Loucy (cell line): ENCODE results near the gene PCNT.

Experiments used
- H2AFZ ChIP-seq: fragments of 200-600 bp; sonication (generic); 2 replicates; pipeline ENCODE4 v1.6.0; 2016; ENCODE audit warnings: antibody characterized with exemption, mild to moderate bottlenecking, low read length, moderate library complexity
- H3F3A ChIP-seq: fragments of 200-600 bp; 2 replicates; pipeline ENCODE4 v1.6.0; 2016; ENCODE audit warnings: antibody characterized with exemption, low read depth, mild to moderate bottlenecking
- H3K27me3 ChIP-seq: fragments of 200-600 bp; sonication (generic); 2 replicates; pipeline ENCODE4 v1.6.1; 2014; ENCODE audit warnings: low read length, mild to moderate bottlenecking; ENCODE audit not compliant: insufficient read depth, poor library complexity, severe bottlenecking
- H3K36me3 ChIP-seq: fragments of 200-600 bp; sonication (generic); 2 replicates; pipeline ENCODE4 v1.6.1; 2016; ENCODE audit warnings: low read length; ENCODE audit not compliant: insufficient read depth
- H3K4me1 ChIP-seq: fragments of 200-600 bp; sonication (generic); 2 replicates; pipeline ENCODE4 v1.5.1; 2014; ENCODE audit warnings: low read length, mild to moderate bottlenecking; ENCODE audit not compliant: insufficient read depth, poor library complexity, severe bottlenecking
- H3K4me2 ChIP-seq: fragments of 200-600 bp; sonication (generic); 2 replicates; pipeline ENCODE4 v1.6.0; 2014; ENCODE audit warnings: antibody characterized with exemption, low read length, low read depth, mild to moderate bottlenecking; ENCODE audit not compliant: poor library complexity, severe bottlenecking
- H3K4me3 ChIP-seq: fragments of 200-600 bp; sonication (generic); 2 replicates; pipeline ENCODE4 v1.5.1; 2014; ENCODE audit warnings: low read length, mild to moderate bottlenecking, mixed read lengths; ENCODE audit not compliant: poor library complexity, severe bottlenecking
- H3K79me2 ChIP-seq: fragments of 200-600 bp; sonication (generic); 2 replicates; pipeline ENCODE4 v1.6.1; 2014; ENCODE audit warnings: low read length; ENCODE audit not compliant: insufficient read depth
- H3K9ac ChIP-seq: fragments of 200-600 bp; sonication (generic); 2 replicates; pipeline ENCODE4 v1.6.0; 2014; ENCODE audit warnings: mild to moderate bottlenecking, low read depth, low read length, moderate library complexity; ENCODE audit not compliant: poor library complexity, severe bottlenecking
- H3K9me2 ChIP-seq: fragments of 200-600 bp; sonication (generic); replicated peaks from 2 replicates; pipeline ENCODE4 v1.6.1; 2016; ENCODE audit warnings: low read depth, low read length, mixed read lengths
- H3K9me3 ChIP-seq: fragments of 200-600 bp; sonication (generic); 2 replicates; pipeline ENCODE4 v1.6.1; 2014; ENCODE audit warnings: mild to moderate bottlenecking, antibody characterized with exemption, low read length, low read depth; ENCODE audit not compliant: insufficient read depth
- H4K20me1 ChIP-seq: fragments of 200-600 bp; sonication (generic); 2 replicates; pipeline ENCODE4 v1.6.0; 2014; ENCODE audit warnings: antibody characterized with exemption, low read length, mild to moderate bottlenecking; ENCODE audit not compliant: insufficient read depth, poor library complexity, severe bottlenecking
- EZH2phosphoT487 ChIP-seq: fragments of 200-600 bp; IDR thresholded peaks from 2 replicates; pipeline ENCODE4 v1.6.1; 2018; ENCODE audit warnings: antibody characterized with exemption, mild to moderate bottlenecking, moderate library complexity, borderline replicate concordance
- TF ChIP-seq, protein P1 (sequence below): fragments of 200-600 bp; sonication (generic); conservative IDR thresholded peaks from 2 replicates; pipeline ENCODE4 v1.5.1; 2014; ENCODE audit warnings: mild to moderate bottlenecking, antibody characterized with exemption, low read length

The PCNT gene

DNA sequence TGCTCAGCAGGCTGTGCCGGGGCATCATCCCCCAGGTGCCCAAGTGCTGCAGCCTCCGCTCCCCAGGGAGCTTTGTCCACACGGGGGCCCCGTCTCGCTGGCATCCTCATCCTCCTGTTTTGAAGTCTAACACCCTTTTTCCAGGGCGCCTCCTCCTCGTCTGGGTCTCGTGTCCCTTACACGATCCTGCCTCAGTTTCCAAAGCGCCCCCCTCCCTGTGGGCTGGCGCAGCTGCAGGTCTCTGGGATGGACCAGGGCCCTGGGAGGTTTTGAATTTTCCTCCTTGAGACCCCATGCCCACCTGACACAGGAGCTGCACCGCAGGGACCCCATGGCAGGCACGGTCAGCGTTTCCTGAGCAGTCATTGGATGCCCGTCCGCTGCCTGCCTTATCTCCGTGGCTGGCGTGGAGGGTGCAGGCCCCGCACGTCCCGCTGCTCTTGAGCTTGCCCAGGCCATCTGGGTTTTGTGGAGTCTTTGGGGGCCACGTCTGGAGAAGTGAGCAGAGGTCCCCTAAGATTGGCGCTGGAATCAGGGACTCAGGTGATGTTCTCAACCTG is 97.3 kb downstream of the PCNT start:
- Histone ChIP-seq H2AFZ (no peak overlapping the region), H3K9me3 (no peaks in the 10 kb centered on the region), H3K27me3 (no peaks in the 10 kb centered on the region), H3F3A (peaks cover 7% of the 10 kb centered on the region; the same call in 1 of the 2 replicates), H3K9me2 (no peaks in the 10 kb centered on the region), H3K4me2 (no peak overlapping the region), H3K4me3 (no peak overlapping the region), H3K4me1 (peaks cover 18% of the 10 kb centered on the region), H4K20me1 (no peaks in the 10 kb centered on the region), H3K9ac (no peak overlapping the region), H3K36me3 (peaks cover 43% of the 10 kb centered on the region; the same call in 1 of the 2 replicates), H3K79me2 (no peaks in the 10 kb centered on the region)
- TF ChIP-seq, protein P1, sequence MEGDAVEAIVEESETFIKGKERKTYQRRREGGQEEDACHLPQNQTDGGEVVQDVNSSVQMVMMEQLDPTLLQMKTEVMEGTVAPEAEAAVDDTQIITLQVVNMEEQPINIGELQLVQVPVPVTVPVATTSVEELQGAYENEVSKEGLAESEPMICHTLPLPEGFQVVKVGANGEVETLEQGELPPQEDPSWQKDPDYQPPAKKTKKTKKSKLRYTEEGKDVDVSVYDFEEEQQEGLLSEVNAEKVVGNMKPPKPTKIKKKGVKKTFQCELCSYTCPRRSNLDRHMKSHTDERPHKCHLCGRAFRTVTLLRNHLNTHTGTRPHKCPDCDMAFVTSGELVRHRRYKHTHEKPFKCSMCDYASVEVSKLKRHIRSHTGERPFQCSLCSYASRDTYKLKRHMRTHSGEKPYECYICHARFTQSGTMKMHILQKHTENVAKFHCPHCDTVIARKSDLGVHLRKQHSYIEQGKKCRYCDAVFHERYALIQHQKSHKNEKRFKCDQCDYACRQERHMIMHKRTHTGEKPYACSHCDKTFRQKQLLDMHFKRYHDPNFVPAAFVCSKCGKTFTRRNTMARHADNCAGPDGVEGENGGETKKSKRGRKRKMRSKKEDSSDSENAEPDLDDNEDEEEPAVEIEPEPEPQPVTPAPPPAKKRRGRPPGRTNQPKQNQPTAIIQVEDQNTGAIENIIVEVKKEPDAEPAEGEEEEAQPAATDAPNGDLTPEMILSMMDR: no peak; the same call in 1 of the 2 replicates
- no peak for TF ChIP-seq EZH2phosphoT487

DNA sequence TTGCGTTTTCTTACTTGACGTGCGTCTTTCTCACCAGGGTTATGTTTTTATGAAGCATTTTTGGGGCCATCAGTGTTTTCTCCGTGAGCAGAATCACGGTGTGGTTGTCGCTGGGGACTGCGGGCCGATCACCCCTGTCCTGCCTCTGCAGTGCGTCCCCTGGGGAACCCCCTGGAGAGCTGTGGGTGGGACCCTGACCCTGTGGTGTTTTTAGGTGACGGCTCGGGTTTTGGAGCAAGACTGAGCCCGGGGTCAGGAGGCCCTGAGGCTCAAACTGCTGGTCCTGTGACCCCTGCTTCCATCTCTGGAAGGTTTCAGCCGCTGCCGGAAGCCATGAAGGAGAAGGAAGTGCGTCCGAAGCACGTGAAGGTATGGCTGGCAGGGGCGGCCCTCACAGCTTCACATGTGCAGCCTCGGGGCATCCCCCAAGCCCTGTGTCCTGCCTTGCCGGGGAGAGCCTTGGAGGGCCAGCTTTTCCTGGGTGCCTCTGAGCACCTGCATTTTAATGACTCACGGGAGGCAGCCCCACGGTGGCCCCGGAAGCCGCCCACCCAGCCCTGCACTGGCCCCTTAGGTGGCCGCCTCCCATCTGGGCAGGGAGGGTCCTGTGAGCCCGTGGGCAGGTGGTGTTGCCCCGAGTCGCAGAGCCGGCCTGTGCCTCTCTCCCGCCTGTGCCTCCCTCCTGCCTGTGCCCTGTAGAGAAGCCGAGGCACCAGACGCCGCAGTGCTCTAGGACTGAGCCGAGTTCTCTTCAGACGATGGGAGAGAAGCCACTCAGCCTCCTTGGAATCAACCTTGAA is 98.0 kb downstream of the PCNT start:
- H3K9me3 ChIP-seq: no peaks in the 10 kb centered on the region
- H3F3A ChIP-seq: peaks cover 7% of the 10 kb centered on the region; the same call in 1 of the 2 replicates
- no peak overlapping the region for H2AFZ ChIP-seq
- no peak overlapping the region for H3K9ac ChIP-seq
- H3K27me3 ChIP-seq: no peaks in the 10 kb centered on the region
- no peak overlapping the region for H3K4me3 ChIP-seq
- H3K9me2 ChIP-seq: no peaks in the 10 kb centered on the region
- peaks cover 43% of the 10 kb centered on the region; the same call in 1 of the 2 replicates for H3K36me3 ChIP-seq
- H3K79me2 ChIP-seq: no peaks in the 10 kb centered on the region
- TF ChIP-seq EZH2phosphoT487: no peak
- TF ChIP-seq, protein P1: no peak
- peaks cover 18% of the 10 kb centered on the region for H3K4me1 ChIP-seq
- no peak overlapping the region for H3K4me2 ChIP-seq
- no peaks in the 10 kb centered on the region for H4K20me1 ChIP-seq

DNA sequence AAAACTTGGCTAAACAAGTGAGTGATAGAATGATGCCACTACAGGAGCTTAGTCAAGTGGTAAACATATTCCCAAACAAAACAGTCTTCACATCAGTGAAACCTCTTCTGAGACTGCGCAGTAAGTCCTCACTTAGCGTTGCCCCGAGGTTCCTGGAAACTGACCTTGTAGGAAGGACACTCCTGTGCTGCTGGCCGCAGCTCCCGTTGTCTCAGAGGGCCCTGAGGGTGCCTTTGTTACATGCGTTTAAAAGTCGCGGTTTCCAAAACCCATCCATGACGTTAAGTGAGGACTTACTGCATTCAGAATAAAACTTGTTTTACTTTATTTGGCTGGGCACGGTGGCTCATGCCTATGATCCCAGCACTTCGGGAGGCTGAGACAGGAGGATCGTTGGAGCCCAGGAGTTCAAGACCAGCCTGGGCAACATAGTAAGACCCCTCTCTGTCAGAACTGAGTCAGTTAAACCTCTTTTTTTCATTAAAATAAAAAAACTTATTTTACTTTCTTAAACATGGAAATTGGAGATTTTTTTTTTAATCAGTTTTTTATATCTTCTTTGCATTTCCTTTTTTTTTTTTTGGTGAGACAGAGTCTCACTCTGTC is 98.8 kb downstream of the PCNT start:
- Histone ChIP-seq H3K9ac (peak overlapping the region; percentile 67), H4K20me1 (no peaks in the 10 kb centered on the region), H3K4me3 (peak overlapping the region; percentile 53), H3K27me3 (no peaks in the 10 kb centered on the region), H3F3A (peaks cover 7% of the 10 kb centered on the region; the same call in 1 of the 2 replicates), H3K9me2 (no peaks in the 10 kb centered on the region), H3K4me2 (peak overlapping the region; percentile 61), H3K36me3 (peaks cover 51% of the 10 kb centered on the region; the same call in 1 of the 2 replicates), H3K79me2 (no peaks in the 10 kb centered on the region), H3K9me3 (no peaks in the 10 kb centered on the region), H2AFZ (no peak overlapping the region), H3K4me1 (peaks cover 18% of the 10 kb centered on the region)
- TF ChIP-seq EZH2phosphoT487: no peak
- TF ChIP-seq, protein P1: no peak
